HPDE6-E6E7 (cell line): ENCODE measurements around the gene SLC12A5.

Experiments
- DNase-seq: peaks from one replicate; pipeline ENCODE4 v3.0.0; 2011; ENCODE audit warnings: missing footprints; ENCODE audit errors: extremely low spot score

SLC12A5 gene

DNA sequence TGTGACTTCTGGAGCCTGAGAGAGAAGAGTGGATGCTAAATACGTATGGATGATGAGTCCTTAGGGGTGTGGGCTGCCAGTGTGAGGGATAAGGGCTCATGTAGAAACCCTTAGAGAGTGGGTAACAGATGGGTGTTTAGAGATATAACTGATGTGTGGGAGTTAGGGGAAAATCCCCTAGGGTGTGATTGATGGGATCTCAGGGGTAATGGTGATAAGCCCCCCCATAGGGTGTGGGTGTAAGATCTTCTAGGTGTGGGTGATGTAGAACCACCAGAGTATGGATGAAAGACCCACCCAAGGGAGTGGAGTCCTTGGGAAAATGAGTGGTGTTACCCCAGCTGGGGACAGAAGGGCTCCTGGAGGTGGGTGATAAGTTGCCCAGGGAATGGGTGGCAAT, 26.3 kb downstream of the SLC12A5 start:
- DNase-seq: no peak

- no peak for DNase-seq
Observed at GRCh38 chr20:46056027-46056833, 27.2 kb downstream of the SLC12A5 start.

DNA sequence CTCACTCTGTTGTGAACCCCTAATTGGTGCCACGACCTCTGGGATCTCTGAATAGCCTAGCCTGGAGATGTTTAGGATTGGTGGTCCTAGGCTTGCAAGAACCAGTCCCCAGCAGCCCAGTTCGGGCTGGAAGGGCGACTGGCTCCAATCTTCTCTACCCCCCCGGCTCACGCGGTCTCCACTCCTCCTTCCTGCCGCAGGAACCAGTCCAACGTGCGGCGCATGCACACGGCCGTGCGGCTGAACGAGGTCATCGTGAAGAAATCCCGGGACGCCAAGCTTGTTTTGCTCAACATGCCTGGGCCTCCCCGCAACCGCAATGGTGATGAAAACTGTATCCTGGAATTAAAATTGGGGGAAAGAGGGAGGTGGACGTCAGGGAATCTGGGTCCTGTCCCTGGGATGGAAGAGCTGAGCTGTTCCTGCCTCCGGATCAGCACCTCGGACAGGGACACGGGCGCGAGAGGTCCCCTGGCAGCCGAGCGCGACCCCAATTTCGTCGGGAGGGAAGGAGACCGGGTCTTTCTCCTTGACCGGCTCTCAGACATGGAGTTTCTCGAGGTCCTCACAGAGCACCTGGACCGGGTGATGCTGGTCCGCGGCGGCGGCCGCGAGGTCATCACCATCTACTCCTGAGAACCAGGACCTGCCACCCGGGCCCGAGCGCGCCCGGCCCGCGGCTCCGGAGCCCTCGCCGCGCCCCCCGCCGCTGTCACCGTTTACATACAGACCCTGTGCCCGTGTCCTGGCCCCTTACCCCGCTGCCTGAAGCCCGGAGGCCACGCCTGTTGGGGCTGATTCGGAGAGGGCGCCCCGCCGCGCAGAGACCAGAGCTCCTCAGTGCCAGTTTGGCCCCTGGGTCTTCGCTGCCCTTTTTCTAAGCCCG, 28.2 kb downstream of the SLC12A5 start:
- DNase-seq: no peak

- no peak for DNase-seq
Observed at GRCh38 chr20:46057856-46058598, 29.0 kb downstream of the SLC12A5 start.

DNA sequence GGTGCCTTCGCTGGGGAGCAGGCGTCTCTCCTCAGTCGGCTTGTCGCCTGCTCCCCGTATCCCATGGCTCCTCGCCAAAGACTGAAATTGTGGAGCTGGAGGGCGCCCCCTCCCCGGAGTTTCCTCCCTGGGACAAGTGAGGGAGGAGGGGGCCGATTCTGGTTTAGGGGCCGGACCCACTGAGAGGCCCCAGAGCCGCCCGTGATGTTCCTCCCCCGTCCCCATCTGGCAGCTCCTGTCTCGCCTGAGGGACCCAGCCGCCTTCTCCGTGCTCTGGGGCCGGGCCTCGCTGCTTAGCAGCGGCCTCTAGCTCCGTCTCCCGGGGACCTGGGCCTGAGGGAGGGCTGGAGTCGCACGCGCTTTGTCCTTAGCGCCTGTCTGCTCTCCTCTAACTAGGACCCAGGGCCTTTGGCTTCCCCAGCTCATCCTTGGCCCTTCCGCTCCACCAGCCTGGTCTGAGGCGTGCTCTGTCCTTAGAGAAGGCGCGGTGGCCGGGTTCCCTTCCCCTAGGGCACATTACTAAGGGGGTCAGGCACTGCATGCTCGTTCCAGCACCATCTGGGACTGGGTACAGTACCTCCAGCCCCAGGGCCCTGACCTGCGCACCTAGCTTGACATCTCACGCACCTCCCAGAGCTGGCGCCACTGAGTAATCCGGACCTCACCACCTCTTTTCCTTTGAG, 29.7 kb downstream of the SLC12A5 start:
- DNase-seq: no peak

- no peak for DNase-seq
Observed at GRCh38 chr20:46060301-46060881, 31.4 kb downstream of the SLC12A5 start.

GRCh38 chr20:46060975-46061374, 32.0 kb downstream of the SLC12A5 start:
- no peak for DNase-seq

GRCh38 chr20:46062151-46062550, 33.1 kb downstream of the SLC12A5 start:
- DNase-seq: no peak

DNA sequence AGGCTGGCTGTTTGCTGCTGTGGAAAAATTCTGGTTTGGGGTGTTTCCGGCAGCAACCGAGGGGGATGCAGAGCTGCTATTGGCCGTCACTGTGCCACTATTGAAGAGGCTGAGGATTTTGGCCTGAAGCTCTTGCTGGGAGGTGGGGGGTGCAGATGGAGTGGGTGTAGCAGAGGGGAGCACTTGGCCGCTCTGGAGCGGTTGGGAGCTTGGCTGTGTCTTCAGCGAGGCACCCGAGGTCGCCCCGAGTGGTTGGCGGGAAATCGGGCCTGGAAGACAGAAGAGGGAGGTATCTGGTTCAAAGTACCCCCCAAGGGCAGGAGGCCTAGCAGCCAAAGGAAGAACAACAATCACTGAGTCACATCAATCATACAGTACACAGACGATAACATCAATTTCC, 33.6 kb downstream of the SLC12A5 start:
- no peak for DNase-seq

GRCh38 chr20:46063151-46063550, 34.1 kb downstream of the SLC12A5 start:
- no peak for DNase-seq

DNA sequence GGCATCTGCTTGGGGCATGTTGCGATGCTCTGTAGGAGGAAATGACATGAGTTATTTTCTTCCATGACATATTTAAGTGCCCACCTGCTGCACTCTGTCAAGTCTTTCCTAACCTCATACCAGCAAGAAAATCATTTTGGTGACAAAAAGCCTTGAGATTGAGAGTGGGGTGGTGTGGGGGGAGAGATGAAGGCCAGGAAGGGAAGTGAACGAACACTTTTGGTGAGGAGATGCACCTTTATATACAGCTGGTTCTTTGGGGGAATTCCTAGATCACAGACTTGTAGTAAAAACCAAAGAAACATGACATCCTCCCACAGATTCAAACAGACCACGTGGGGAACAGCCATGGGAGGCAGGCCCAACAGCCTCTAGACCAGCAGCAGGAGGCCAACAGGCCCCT, 34.6 kb downstream of the SLC12A5 start:
- DNase-seq: no peak

DNA sequence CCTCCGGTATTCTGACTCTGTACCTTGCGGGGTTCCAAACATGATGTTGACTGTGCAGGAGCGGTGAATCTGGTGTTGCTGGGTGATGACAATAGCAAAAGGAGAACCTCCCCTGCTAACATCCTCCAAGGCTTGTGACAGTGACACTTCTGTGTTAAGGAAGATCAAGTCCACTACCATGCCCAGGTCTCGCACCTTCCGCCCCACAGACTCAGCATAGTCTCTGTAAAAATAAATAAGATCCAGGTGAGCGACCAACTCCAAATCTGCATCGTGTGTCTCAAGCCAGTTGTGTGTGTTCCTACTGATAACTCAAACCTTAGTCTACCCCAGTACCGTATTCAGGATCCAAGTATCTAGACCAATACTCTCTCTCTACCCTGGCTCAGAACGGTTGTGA, 36.0 kb downstream of the SLC12A5 start:
- no peak for DNase-seq

- no peak for DNase-seq
Observed at GRCh38 chr20:46065691-46066090, 36.7 kb downstream of the SLC12A5 start.

GRCh38 chr20:46070215-46070900, 41.3 kb downstream of the SLC12A5 start:
- no peak for DNase-seq

DNA sequence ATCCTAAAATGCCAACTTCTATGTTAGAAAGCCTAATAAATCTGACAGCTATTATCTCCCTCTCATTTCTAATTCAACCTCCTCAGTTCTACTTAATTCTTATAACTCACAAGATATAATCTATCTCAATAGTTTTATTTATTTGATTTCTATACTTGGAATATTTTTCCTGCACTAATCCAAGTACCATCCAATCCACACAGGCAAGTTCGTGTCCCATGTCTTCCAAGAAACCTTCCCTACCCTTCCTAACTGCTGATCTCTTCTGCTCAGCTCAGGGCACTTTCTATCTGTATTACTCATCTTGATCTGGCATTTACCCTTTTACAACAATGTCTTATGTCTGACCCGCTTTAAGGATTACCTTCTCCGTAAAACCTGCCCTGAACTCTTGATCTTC, 42.6 kb downstream of the SLC12A5 start:
- no peak for DNase-seq

DNA sequence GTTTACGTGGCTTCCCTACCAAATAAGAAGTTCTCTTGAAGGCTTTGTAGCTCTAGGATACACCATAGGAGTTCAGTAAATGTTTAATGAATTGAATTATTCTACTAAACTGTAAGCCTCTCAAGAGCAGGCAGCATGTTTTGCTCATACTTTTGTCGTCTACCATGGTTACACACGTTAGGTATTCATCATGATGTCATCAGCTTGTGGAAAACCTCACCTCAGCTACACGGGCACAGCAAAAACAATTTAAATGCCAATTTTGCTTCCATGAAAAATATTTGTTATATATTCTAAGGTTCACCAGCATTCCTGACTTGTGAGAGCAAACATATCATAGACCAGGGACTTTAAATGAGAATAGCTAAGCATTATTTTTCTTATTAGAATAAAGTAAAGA, 44.0 kb downstream of the SLC12A5 start:
- no peak for DNase-seq

GRCh38 chr20:46073443-46073842, 44.4 kb downstream of the SLC12A5 start:
- no peak for DNase-seq

- no peak for DNase-seq
Observed at GRCh38 chr20:46074006-46074405, 45.0 kb downstream of the SLC12A5 start.

- DNase-seq: no peak
Observed at GRCh38 chr20:46076806-46077205, 47.8 kb downstream of the SLC12A5 start.

DNA sequence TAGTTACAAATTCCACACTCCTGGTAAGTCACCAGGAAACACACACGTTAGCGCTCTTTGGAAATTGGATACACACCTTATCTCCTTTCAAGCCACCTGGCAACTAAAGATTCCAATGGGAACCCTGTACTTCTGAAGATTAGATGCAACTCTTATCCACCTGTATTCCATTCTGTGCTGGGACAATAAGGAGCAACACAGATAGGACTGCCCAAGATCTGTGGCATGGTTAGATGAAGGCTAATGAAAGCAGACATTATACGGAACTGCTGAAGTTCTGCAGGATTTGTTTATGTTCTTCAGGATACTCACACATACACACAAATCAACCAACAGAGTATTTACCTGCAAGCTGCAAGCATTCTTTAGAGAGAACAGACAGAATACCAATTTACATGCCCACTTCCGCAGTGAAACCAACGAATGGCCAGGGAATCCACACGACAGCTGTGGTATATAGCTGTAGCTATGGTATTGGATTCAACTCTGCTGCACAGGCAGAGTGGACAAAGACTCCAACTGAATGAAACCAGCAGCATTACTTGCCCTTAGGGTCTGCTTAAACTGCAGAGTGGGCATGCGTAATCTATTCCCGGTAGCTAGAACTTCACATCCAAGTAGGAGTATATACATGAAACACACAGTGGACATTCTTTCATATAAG, 48.8 kb downstream of the SLC12A5 start:
- DNase-seq: no peak
